NCI-H2171 (cell line): Measurements from ENCODE around the gene H6PD.
"Not testable (repeated sequence)": the region's sequence is repeated elsewhere in the genome, so short reads cannot be mapped to it uniquely, and the experiment has no call there.

Experiments
- DNase-seq: peaks from one replicate; lab custom pipeline; 2025; lab: John Stamatoyannopoulos, UW

Gene H6PD

GRCh38 chr1:9299571-9300541 is 65.3 kb downstream of the H6PD start:
- not testable (repeated sequence) for DNase-seq

- no peak for DNase-seq
Observed at GRCh38 chr1:9300573-9300972, 66.0 kb downstream of the H6PD start.

DNA sequence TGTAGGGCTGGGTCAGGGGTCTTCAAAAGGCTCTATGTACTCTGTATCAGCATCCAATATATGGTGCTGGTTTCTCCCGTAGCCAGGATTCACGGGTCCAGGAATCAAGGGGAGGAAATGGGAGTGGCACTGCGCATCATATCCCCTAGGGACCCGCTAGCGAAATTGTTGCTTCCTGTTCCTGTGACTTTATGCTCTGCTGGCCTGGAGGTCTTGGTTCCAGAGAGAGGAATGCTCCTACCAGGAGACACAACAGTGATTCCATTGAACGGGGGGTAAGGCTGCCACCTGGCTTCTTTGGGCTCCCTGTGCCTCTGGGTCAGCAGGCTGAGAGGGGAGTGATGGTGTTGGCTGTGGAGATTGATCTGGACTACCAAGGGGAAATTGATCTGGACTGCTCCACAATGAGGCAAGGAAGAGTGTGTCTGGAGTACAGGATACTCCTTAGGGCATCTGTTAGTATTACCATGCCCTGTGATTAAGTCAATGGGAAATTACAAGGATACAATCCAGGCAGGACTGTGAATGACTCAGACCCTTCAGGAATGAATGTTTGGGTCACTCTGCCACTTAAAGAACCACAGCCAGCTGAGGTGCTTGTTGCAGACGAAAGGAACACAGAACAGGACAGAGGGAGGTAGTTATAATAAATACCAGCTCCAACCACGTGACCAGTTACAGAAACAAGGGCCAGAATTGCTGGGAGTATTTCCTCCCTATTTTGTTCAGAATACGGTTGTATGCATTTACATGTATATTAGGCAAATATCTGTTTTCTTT is 68.4 kb downstream of the H6PD start:
- no peak for DNase-seq

DNA sequence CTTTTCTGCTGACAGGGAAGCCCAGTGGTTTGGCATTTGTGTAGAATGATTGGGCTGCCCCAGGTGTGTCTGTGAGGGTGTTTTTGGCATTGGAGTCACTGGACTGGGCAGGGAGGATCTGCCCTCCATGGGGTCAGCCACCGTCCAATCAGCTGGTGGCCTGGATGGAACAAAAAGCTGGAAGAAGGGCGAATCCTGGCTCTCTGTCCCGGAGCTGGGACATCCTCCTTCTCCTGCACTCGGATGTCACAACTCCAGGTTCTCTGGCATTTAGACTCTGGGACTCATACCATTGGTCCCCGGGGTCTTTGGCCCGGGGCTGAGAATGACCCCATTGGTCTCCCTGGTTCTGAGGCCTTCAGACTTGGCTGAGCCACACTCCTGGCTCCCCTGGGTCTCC is 69.3 kb downstream of the H6PD start:
- DNase-seq = no peak

DNA sequence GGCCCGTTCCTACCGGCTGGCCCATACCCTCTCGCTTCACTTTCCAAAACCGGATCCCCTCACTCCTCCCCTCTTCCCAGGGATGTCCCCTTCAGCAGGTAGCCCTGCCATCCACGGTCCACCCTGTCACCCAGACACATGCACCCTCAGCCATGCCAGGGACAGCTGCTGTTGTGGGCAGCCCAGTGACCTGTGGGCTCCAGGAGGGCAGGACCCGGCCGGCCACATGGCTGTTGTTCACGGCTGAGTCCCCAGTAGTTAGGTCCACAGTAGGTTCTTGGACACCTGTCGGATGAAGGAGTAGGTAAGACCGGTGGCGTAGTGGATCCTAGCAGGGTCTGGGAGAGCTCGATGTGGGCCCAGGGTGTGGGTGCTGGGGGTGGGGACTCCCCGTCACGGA is 70.6 kb downstream of the H6PD start:
- DNase-seq = no peak

DNA sequence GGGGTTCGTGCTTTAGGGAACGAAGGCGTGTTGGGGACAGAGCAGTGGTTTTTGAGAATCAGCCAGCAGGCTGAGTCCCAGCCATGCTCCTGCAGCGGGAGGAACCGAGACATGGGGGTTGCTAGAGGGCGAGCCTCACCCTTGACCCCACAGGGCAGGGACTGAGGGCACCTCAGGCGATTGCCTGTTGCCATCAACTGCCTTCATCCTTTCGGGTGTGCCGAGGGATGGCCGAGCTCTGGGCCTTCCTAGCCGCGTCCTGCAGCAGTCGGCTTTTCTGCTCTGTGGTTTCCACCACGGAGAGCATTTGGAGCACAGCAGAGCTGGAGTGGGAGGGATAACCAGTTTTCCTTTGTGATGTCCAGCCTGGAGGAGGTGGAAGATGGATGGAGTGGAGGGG is 71.4 kb downstream of the H6PD start:
- no peak for DNase-seq

- no peak for DNase-seq
Observed at GRCh38 chr1:9307303-9307702, 72.7 kb downstream of the H6PD start.

GRCh38 chr1:9308236-9308785 is 73.7 kb downstream of the H6PD start:
- no peak for DNase-seq

- no peak for DNase-seq
Observed at GRCh38 chr1:9309080-9309479, 74.5 kb downstream of the H6PD start.

DNA sequence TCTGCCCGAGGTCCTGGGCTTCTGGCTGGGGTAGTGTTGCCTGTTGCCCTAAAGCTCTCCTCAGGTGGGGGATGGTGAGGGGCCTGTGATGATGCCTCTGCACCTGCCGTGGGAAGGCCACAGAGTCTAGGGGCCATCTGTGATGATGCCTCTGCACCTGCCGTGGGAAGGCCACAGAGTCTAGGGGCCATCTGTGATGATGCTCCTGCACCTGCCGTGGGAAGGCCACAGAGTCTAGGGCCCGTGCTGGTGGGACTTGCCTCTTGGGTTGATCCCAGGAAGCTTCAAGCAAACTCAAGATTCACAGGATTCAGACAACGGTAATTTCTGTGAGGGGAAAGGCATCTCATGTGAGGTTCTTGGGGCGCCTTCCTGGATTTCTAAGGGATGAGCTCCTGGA is 75.4 kb downstream of the H6PD start:
- no peak for DNase-seq

GRCh38 chr1:9311029-9311428 is 76.5 kb downstream of the H6PD start:
- DNase-seq = no peak

GRCh38 chr1:9311479-9311878 is 76.9 kb downstream of the H6PD start:
- no peak for DNase-seq

DNA sequence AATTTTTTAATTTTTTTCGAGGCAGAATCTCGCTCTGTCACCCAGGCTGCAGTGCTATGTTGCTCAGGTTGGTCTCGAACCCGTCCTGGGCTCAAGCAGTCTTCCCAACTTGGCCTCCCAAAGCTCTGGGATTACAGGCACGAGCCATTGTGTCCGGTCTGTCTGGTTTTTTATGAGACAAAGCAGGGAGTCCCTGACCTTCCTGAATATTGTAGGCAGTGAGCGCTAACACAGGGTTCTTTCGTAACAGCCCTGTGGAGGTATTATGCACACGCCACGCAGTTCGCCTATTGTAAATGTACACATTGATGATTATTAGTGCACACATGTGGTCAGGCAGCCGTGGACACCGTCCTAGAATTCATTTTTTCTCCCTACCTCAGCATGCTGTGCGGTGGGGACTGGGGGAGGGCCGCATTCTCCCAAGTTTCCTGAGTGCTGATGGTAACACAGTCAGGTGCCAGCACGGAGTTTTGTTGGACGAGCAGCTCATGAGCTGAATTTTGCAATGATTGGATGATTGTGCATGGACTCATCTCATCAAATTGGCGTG is 77.7 kb downstream of the H6PD start:
- DNase-seq = no peak

GRCh38 chr1:9313576-9313975 is 79.0 kb downstream of the H6PD start:
- DNase-seq = no peak

DNA sequence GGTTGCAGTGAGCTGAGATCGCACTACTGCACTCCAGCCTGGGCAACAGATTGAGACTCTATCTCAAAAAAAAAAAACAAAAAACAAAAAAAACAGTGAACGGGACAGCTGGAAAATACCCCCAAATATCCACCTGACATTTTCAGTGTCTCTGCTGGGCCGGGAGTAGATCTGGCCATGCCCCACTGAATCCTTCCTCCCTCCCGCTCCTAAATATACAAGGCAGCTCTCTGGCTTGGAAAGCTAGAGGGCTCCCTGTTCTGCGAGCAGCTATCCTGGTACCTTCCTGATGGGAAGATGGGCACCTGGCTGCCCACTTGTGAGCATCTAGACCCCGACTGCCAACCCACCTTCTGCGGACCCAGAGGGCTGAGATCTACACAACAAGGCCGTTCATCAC is 79.5 kb downstream of the H6PD start:
- no peak for DNase-seq

GRCh38 chr1:9314711-9315379 is 80.3 kb downstream of the H6PD start:
- DNase-seq = no peak

DNA sequence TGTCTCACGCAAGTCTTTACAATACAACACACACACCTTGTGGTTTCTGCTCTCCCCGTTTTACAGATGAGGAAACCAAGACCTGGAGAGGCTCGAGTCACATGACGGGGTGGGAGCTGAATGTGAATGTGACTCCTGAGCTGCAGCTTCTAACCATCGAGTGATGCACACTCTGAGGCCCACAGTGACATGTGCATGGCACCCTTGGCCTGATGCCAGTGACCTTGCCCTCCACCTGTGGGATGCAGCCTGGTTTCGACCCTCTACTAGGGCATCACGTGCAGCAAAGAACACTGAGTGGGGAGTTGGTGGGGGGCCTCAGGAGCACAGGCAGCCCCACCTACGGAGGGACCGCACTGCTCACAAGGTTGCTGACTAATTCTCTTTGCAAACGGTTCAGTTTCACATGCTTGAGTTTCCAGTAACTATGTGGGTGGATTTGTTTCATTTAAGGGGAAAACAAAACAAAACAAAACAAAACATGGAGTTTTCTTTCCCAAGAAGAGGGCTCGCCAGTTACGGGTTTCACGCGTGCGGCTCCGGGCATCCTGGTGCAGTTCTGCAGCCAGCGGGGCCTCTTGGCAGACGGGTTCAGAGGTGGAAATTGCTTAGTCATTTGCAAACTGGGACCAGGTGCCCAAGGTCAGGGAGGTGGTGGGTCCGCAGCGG is 81.0 kb downstream of the H6PD start:
- no peak for DNase-seq

DNA sequence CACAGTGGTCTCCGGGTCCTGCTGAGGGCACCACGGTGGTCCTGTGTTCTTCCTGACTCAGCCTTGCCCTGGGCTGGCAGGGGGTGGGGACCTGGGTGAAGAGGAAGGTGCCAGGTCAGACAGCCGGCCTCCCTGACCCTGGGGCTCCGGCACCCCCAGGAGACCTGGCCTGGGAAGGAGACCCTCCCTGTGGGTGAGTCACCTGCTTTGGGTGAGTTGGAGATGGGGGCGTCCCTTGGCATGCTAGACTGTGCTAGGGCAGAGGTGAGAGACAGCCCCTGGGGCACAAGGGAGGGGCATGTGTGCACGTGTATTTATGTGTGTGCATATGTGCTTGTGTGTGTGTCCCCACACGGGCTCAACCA is 81.5 kb downstream of the H6PD start:
- DNase-seq = no peak

DNA sequence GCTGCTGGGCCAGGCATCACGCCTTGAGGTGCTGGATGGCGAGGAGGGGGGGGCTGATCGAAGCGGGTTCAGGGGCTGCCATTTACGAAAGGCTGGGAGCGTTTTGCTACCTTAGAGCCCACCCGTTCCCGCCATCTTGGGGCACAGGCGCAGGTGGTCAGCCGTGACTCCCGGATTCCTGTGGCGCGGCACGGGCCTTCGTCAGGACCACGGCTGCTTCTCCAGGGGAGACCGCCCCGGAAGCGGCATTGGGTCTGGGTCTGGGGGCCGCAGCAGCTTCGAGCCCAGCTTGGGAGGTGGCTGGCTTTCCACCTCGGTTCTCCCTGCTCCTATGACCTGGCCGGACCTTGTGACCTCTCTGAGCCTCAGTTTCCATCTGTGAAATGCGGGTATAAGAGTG is 81.9 kb downstream of the H6PD start:
- DNase-seq = no peak

DNA sequence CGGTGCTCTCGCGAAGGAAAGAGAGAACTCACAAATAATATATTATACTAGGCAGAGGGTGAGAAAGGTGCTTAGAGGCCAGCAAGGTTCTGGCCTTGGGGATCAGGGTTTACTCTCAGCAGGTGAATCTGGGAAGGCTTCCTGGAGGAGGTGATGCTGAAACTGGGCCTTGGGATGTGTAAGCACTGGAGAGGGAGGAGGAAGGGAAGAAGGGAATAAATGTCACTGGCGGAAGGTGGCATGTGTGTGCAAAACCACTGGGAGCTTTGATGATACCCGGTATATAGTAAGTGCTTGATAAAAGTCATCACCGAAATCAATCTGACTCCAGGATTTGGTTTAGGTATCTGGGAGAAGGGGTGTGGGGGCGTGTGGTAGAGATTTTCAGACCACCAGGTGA is 82.5 kb downstream of the H6PD start:
- no peak for DNase-seq

DNA sequence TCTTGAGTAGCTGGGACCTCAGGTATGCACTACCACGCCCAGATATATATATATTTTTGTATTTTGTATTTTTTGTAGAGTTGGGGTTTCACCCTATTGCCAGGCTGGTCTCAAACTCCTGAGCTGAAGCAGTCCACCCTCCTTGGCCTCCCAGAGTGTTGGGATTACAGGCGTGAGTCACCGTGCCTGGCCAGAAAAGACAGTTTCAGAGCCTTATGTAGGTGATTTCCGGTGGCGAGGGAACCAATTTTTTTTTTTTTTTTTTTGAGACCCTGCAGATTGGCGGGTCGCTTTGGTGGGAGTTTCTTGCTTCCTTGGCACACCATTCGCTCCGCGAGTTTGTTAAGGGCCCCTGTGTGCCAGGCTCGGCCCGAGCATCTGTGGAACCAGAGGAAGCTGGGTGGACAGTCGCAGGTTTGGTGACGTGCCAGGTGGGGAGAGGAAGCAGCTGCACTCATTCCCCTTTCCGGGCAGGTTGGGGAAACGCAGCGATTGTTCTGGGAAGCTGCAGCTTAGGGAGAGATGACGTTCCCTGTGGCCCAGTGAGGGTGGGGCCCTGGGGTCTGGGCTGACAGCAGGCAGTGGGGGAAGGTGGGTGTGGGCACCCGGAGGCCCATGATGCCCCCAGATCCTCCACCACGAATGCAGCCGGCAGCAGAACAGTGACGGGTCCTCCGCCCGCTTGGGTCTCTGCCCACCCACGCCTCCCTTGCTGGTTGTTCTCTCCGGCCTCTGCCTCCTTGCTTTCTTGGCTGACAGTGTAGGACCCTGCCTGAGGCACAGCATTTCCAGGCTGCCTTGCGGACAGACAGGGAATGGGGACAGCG is 83.2 kb downstream of the H6PD start:
- DNase-seq = peak; percentile 44
